HepG2 (cell line): Measurements from ENCODE around the gene LENG1. TPM values are rescaled to one million over a fixed set of nuclear protein-coding genes. Genes with fewer than 3 reads are reported as not detected.

Experiments
- ATRX ChIP-seq: sonication (generic); formaldehyde crosslinking; IDR thresholded peaks from 2 replicates; pipeline ENCODE4 v1.4.0; 2020; ENCODE audit warnings: missing genetic modification reagents, borderline replicate concordance
- CAMTA2 ChIP-seq: sonication (generic); formaldehyde crosslinking; IDR thresholded peaks from 2 replicates; pipeline ENCODE4 v1.4.0; 2020; ENCODE audit warnings: mild to moderate bottlenecking, missing genetic modification reagents, borderline replicate concordance
- ELK4 ChIP-seq: sonication (generic); formaldehyde crosslinking; IDR thresholded peaks from 2 replicates; pipeline ENCODE4 v1.9.0; 2021; ENCODE audit warnings: missing genetic modification reagents, borderline replicate concordance
- KDM5B ChIP-seq: sonication (generic); formaldehyde crosslinking; IDR thresholded peaks from 2 replicates; pipeline ENCODE4 v1.4.0; 2020; ENCODE audit warnings: missing genetic modification reagents, mild to moderate bottlenecking, borderline replicate concordance
- KLF15 ChIP-seq: sonication (generic); formaldehyde crosslinking; IDR thresholded peaks from 2 replicates; pipeline ENCODE4 v1.8.1; 2023; ENCODE audit warnings: borderline replicate concordance, mild to moderate bottlenecking, inconsistent platforms, missing genetic modification reagents, mixed read lengths
- MZF1 ChIP-seq: sonication (generic); formaldehyde crosslinking; IDR thresholded peaks from 2 replicates; pipeline ENCODE4 v1.8.1; 2023; ENCODE audit warnings: mild to moderate bottlenecking, missing genetic modification reagents, borderline replicate concordance
- NAIF1 ChIP-seq: sonication (generic); formaldehyde crosslinking; IDR thresholded peaks from 2 replicates; pipeline ENCODE4 v1.5.0; 2020; ENCODE audit warnings: mild to moderate bottlenecking, missing genetic modification reagents, borderline replicate concordance
- NRL ChIP-seq: sonication (generic); formaldehyde crosslinking; IDR thresholded peaks from 2 replicates; pipeline ENCODE4 v1.5.0; 2020; ENCODE audit warnings: missing genetic modification reagents, mild to moderate bottlenecking, moderate library complexity, borderline replicate concordance
- POLR2G ChIP-seq: fragments of 200-400 bp; formaldehyde crosslinking; IDR thresholded peaks from 2 replicates; pipeline ENCODE4 v1.6.1; 2018; ENCODE audit warnings: mild to moderate bottlenecking, low read depth, low read length, moderate library complexity
- REXO4 ChIP-seq: sonication (generic); formaldehyde crosslinking; IDR thresholded peaks from 2 replicates; pipeline ENCODE4 v1.8.0; 2022; ENCODE audit warnings: missing genetic modification reagents, mild to moderate bottlenecking, borderline replicate concordance
- SOX5 ChIP-seq: IDR thresholded peaks from 2 replicates; pipeline ENCODE4 v1.6.1; 2016; ENCODE audit warnings: borderline replicate concordance
- THYN1 ChIP-seq: sonication (generic); formaldehyde crosslinking; IDR thresholded peaks from 2 replicates; pipeline ENCODE4 v1.8.1; 2023; ENCODE audit warnings: low read depth, mild to moderate bottlenecking, moderate library complexity, missing genetic modification reagents, borderline replicate concordance
- ZKSCAN1 ChIP-seq: fragments of 150-350 bp; IDR thresholded peaks from 2 replicates; pipeline ENCODE4 v1.6.1; 2014; ENCODE audit warnings: low read length
- ZNF12 ChIP-seq: sonication (generic); formaldehyde crosslinking; IDR thresholded peaks from 2 replicates; pipeline ENCODE4 v1.5.0; 2020; ENCODE audit warnings: missing genetic modification reagents
- ZNF225 ChIP-seq: sonication (generic); formaldehyde crosslinking; IDR thresholded peaks from 2 replicates; pipeline ENCODE4 v1.4.0; 2020; ENCODE audit warnings: mild to moderate bottlenecking, missing genetic modification reagents
- ZNF33A ChIP-seq: sonication (generic); formaldehyde crosslinking; IDR thresholded peaks from 2 replicates; pipeline ENCODE4 v1.5.1; 2020; ENCODE audit warnings: missing genetic modification reagents, mild to moderate bottlenecking, moderate library complexity, borderline replicate concordance
- ZNF7 ChIP-seq: IDR thresholded peaks from 2 replicates; pipeline ENCODE4 v1.6.1; 2016; ENCODE audit warnings: missing biosample characterization, missing genetic modification reagents
- ZNF879 ChIP-seq: sonication (generic); formaldehyde crosslinking; IDR thresholded peaks from 2 replicates; pipeline ENCODE4 v1.8.1; 2023; ENCODE audit warnings: missing genetic modification reagents
- polyA plus RNA-seq, 8 experiments: library from polyadenylated mRNA; depleted of rRNA in 3 of 8; stranded (reverse) in 7 of 8; unstranded in 1 of 8; fragments of >200 nt; fragmentation: Illumina TruSeq in 4 of 8; extraction: Trizol in 4 of 8; gene quantifications; 2 replicates each; pipeline versions ENCODE4 v1.2.1 to v1.2.3, GENCODE V29; 2011 to 2016; ENCODE audit warnings: low read depth in 4 of 8, missing spikeins in 1 of 8, mixed read lengths in 1 of 8; ENCODE audit not compliant: insufficient read depth in 1 of 8
- total RNA-seq, 5 experiments: library from RNA; depleted of rRNA; stranded (reverse); fragments of >200 nt; fragmentation: Illumina TruSeq; extraction: Trizol; gene quantifications; 2 replicates each; pipeline ENCODE4 v1.2.3, GENCODE V29; 2016; ENCODE audit warnings: low read depth in 1 of 5
- TF ChIP-seq, protein P1 (sequence below): sonication (generic); formaldehyde crosslinking; IDR thresholded peaks from 2 replicates; pipeline ENCODE4 v1.4.0; 2020; ENCODE audit warnings: mild to moderate bottlenecking, missing genetic modification reagents
- TF ChIP-seq, protein P2 (sequence below): sonication (generic); formaldehyde crosslinking; IDR thresholded peaks from 2 replicates; pipeline ENCODE4 v1.4.0; 2020; ENCODE audit warnings: missing genetic modification reagents
- TF ChIP-seq, protein P3 (sequence below): sonication (generic); formaldehyde crosslinking; IDR thresholded peaks from 2 replicates; pipeline ENCODE4 v1.4.0; 2020; ENCODE audit warnings: missing genetic modification reagents

LENG1 gene
- total and polyA plus RNA-seq, 2 of the 13 experiments (the other 11 are each of a cell fraction or from before 2014, with no cell fraction given): 1.8 to 3.8 TPM

- TF ChIP-seq ZNF12 (peak; percentile 99), MZF1 (CRISPR knock-in tag) (no peak), NRL (CRISPR knock-in tag) (peak; percentile 89; the same call in 1 of the 2 replicates), ZNF225 (no peak), ZKSCAN1 (peak; percentile 94), SOX5 (CRISPR knock-in tag) (peak; percentile 33), ELK4 (CRISPR knock-in tag) (peak; percentile 78; the same call in 1 of the 2 replicates), CAMTA2 (CRISPR knock-in tag) (no peak; the same call in 1 of the 2 replicates), KLF15 (CRISPR knock-in tag) (no peak), ZNF7 (no peak), KDM5B (peak; percentile 77; the same call in 1 of the 2 replicates), ATRX (no peak), NAIF1 (CRISPR knock-in tag) (peak; percentile 66; the same call in 1 of the 2 replicates), POLR2G (peak; percentile 94), THYN1 (no peak), ZNF33A (peak; percentile 89; the same call in 1 of the 2 replicates), REXO4 (CRISPR knock-in tag) (no peak), ZNF879 (0 out of 2 replicates have a peak, but pooled peaks have one; percentile 37)
- TF ChIP-seq, protein P1, sequence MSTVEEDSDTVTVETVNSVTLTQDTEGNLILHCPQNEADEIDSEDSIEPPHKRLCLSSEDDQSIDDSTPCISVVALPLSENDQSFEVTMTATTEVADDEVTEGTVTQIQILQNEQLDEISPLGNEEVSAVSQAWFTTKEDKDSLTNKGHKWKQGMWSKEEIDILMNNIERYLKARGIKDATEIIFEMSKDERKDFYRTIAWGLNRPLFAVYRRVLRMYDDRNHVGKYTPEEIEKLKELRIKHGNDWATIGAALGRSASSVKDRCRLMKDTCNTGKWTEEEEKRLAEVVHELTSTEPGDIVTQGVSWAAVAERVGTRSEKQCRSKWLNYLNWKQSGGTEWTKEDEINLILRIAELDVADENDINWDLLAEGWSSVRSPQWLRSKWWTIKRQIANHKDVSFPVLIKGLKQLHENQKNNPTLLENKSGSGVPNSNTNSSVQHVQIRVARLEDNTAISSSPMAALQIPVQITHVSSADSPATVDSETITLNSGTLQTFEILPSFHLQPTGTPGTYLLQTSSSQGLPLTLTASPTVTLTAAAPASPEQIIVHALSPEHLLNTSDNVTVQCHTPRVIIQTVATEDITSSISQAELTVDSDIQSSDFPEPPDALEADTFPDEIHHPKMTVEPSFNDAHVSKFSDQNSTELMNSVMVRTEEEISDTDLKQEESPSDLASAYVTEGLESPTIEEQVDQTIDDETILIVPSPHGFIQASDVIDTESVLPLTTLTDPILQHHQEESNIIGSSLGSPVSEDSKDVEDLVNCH (CRISPR knock-in tag): peak; percentile 68; the same call in 1 of the 2 replicates
- TF ChIP-seq, protein P2, sequence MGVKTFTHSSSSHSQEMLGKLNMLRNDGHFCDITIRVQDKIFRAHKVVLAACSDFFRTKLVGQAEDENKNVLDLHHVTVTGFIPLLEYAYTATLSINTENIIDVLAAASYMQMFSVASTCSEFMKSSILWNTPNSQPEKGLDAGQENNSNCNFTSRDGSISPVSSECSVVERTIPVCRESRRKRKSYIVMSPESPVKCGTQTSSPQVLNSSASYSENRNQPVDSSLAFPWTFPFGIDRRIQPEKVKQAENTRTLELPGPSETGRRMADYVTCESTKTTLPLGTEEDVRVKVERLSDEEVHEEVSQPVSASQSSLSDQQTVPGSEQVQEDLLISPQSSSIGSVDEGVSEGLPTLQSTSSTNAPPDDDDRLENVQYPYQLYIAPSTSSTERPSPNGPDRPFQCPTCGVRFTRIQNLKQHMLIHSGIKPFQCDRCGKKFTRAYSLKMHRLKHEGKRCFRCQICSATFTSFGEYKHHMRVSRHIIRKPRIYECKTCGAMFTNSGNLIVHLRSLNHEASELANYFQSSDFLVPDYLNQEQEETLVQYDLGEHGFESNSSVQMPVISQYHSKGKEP: peak; percentile 80; the same call in 1 of the 2 replicates
- TF ChIP-seq, protein P3, sequence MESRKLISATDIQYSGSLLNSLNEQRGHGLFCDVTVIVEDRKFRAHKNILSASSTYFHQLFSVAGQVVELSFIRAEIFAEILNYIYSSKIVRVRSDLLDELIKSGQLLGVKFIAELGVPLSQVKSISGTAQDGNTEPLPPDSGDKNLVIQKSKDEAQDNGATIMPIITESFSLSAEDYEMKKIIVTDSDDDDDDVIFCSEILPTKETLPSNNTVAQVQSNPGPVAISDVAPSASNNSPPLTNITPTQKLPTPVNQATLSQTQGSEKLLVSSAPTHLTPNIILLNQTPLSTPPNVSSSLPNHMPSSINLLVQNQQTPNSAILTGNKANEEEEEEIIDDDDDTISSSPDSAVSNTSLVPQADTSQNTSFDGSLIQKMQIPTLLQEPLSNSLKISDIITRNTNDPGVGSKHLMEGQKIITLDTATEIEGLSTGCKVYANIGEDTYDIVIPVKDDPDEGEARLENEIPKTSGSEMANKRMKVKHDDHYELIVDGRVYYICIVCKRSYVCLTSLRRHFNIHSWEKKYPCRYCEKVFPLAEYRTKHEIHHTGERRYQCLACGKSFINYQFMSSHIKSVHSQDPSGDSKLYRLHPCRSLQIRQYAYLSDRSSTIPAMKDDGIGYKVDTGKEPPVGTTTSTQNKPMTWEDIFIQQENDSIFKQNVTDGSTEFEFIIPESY (CRISPR knock-in tag): peak; percentile 76
These were observed 44.1 kb downstream of the LENG1 start, which contains the start of the genes PRPF31 and TFPT (continued) for GRCh38 chr19:54115109-54116063.
